ENCODE data around the gene IRAK1.

Gene IRAK1

GRCh38 chrX:154040307-154040756 is 20.6 kb upstream of the IRAK1 start:
- no peak for DNase-seq

- DNase-seq, result no peak
These were observed 19.9 kb upstream of the IRAK1 start for GRCh38 chrX:154039577-154039976.

GRCh38 chrX:154038656-154039055 is 19.0 kb upstream of the IRAK1 start:
- no peak for DNase-seq

GRCh38 chrX:154037754-154038153 is 18.1 kb upstream of the IRAK1 start:
- no peak for DNase-seq

DNA sequence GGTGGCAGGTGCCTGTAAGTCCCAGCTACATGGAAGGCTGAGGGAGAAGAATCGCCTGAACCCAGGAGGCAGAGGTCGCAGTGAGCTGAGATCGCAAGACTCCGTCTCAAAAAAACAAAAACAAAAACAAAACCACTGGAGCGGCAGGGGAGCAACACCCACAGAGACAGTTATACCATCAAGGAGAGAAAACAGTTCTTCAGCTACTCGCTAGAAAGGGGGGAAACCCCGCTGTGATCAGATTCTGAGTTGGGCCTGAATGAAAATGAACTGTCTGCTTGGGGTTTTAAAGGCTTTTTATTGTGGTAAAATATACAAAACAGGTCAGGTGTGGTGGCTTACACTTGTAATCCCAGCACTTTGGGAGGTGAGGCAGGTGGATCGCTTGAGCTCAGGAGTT is 16.8 kb upstream of the IRAK1 start:
- DNase-seq, result no peak

DNA sequence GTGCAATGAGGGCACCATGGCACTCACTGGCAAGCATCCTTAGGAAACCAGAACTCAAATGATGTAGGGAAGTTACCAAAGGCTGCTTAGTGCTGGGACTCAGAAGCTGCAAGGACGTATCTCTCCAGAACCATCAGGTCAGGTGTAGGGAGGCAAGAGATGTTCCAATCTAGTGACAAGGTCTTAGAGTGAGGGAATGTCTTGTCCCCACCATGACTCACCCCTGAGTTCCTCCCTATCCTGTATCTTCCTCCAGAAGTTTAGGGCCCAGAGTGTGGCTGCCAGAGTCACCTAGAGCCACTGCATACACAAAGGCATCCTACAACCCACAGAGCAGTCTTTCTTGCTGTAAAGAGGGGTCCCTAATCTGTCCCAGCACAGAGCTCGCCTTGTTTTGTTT is 14.1 kb upstream of the IRAK1 start:
- DNase-seq, result no peak

DNA sequence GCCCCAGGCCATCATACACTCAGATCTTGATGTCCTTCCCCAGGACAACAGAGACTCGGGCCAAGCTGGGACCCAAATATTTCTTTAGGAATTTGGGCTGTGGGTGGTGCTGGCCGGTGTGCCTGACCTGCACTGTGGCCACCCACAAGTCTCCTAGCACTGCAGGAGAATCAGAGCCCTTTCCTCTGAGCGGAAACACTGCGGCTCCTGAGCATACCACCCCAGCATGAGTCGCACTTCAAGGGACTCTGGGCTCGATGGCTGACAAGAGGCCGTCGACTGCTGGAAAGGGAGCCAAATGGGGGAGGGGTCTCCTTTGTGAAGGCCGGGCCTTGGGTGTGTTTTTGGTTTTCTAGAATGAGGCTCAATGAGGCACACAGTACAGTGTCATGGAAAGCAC is 13.0 kb upstream of the IRAK1 start:
- DNase-seq, result no peak

- DNase-seq, result no peak
These were observed 12.5 kb upstream of the IRAK1 start for GRCh38 chrX:154032160-154032559.

DNA sequence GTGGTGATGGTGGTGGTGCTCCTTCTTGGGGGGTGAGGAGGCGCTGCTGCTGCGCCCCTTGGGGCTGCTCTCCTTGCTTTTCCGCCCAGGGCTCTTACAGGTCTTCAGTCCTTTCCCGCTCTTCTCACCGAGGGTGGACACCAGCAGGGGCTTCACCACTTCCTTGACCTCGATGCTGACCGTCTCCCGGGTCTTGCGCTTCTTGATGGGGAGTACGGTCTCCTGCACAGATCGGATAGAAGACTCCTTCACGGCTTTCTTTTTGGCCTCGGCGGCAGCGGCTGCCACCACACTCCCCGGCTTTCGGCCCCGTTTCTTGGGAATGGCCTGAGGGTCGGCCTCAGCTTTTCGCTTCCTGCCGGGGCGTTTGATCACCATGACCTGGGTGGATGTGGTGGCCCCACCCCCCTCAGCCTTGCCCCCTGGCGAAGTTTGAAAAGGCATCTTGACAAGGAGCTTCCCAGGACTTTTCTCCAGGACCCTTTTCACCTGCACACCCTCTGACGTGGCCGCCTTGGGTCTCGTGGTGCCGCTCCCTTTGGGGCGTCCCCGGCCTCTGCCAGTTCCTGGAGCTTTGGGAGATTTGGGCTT is 11.1 kb upstream of the IRAK1 start:
- no peak for DNase-seq

DNA sequence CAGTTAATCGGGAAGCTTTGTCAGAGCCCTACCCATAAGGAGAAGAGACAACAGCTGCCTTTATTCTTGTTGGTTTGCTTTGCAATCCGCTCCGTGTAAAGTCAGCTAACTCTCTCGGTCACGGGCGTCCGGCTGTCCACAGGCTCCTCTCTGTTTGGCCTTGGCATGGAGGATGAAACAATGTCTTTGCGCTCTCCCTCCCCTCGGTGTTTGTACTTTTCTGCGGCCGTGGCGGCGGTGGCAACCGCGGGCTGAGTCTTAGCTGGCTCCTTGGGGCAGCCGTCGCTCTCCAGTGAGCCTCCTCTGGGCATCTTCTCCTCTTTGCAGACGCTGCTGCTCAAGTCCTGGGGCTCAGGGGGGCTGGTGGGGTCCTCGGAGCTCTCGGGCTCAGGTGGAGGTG is 10.6 kb upstream of the IRAK1 start:
- DNase-seq, result no peak

DNA sequence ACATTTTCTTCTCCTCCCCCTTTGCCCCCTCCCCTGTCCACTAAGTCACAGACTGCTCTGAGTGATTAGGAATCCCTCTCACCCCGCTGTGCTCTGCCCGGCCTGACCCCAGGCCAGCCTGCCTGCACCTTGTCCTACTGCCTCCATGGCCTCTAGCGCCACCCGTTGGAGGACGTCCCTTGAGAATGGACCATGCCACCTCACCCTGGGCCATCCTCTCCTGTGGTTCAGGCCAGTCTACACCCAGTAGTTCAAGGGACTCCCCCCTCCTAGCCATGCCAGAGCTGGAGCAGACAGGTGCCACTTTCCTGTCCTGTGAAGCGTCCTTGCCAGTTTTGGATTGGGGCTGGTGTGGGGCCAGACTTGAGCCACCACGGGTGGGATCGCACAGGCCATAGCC is 9.7 kb upstream of the IRAK1 start:
- DNase-seq, result no peak

DNA sequence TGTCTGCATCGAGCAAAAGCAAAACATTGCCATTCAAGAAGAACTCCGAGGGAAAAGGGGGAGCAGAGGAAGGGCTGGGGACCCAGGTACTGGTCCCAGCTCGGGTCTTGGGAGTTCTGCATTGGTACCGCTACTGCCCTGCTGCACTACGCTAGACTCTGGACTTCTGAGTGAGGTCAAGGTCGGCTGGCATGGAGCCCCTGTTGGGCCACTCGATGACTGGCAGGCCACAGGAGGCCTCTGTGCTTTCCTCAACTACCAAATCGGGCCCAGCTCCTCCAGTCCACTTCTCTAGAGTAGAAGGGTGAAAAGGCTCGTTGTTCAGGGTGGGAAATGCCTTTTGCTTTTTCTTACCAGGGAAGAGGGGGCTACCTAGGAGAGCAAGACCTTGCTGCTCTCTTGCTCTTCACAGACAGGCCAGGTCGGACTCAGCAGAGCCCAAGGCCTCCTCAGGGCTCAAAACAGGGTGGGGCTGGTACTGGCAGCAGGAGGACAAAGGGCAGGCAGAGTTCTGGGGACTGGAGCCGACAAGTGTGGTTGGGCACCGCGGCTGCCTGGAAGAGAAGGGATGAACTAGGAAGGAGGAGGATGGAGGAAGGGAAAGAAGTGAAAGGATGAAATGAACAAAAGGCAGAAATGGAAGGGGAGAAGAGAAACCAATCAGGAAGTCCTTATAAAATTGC is 8.9 kb upstream of the IRAK1 start:
- DNase-seq, result no peak

GRCh38 chrX:154027986-154028385 is 8.3 kb upstream of the IRAK1 start:
- DNase-seq, result no peak

DNA sequence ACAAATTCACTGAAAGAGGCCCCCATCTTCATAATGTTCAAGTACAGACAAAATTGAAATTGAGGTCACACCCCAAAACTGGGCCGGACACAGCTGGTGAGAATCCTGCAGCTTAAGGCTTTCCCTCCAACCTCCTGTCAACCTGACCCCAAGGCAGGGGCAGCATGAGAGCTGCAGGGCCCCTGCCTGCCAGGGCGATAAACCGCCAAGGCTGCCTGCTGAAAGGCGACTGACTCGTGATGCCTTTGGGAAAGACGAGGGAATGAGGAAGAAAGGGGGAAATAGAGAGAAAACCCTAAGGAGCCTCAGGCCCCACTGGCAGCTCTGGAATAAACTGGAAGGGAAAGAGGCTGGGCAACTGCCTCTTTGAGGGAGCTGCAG is 7.3 kb upstream of the IRAK1 start:
- no peak for DNase-seq

DNA sequence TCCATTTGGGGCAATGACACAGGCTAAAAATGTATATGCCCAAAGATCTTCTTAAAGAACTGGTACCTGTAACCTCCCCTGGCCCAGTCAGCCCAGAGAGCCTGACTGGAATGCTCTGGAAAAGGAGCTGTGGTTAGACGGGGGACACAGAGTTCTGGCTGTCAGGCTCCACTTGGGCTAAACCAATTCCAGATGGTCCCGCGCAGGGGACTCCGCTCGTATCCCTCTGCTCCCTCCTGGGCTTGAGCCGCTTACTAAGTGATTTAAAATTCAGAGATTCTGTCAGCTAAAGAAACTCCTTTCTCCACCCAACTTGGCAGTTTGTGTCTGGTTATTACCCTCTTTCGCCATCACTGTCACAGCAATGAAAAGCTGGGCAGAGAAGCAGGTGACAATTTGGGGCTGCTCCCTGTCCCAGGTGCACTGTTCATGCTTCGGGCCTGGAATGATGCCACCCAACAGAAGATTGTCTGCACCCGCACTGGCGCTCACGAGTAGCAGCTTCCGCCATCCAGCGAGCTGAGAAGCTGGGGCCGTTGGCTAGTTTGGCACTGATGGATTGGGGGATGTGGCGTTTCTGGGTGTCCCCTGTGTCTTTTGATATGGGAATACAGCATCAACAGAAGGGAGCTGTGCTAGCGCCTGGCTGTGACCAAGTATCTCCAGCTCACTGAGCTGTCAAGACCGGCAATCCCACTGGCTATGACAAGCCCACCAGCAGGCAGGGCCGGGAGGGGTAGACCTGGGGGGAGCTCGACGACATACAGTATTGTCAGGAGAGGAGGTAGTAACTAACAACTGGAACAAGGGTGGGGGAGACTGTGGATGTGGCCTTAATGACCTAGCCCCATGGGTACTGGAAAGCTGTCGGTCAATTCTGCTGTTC is 6.7 kb upstream of the IRAK1 start:
- DNase-seq, result no peak

DNA sequence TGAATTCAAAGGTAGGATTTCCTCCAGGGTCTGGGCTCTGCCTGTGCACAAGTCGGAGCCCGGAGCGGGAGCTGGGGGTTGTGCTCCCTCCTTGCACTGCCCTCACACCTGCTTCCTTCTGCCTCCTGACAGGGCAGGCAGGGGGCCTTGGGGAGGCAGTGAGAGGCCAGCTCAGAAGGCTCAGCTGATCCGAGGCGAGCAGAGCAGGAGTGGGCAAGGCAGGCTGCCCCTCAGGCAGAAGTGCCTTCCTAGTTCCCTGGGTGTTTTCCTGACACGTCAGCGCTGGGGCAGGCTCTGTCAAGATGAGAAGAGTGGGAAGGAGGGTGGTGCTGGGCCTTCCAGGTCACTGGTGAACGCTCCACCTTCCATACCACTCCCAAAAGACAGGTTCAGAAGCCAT is 5.5 kb upstream of the IRAK1 start:
- no peak for DNase-seq

GRCh38 chrX:154024271-154024670 is 4.6 kb upstream of the IRAK1 start:
- DNase-seq, result no peak

DNA sequence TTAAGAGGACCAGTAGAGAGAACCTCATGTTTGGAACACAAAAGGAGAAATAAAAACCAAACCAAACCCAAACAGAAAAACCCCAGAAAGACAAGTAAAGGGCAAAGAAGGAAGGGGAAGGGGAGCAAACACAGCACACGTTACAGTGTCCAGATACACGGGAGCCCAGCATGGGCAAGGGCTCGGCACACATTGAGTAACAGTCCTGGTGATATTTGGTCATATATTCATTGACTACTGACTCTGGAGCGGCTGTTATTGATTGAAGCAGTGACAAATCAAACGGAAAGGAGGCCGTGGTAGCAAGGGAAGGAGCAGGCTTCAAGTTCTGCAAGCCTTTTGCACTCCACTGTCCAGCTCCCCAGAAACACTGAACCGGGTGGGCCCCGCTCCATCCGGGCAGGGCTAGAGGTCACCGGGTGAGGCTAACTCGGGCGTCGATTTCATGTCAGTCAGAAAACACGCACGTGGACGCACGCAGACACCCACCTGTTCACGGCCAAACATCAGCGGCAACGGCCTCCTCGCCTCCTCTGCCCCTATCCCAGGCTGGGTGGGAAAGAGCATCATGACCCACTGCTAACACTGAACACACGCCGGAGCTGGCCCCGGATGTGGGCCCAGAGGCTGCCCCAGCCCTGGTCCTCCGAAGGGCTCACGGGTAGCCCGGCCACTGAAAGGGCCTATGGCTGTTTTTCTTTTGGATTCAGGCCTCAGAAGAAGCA is 3.7 kb upstream of the IRAK1 start:
- no peak for DNase-seq

DNA sequence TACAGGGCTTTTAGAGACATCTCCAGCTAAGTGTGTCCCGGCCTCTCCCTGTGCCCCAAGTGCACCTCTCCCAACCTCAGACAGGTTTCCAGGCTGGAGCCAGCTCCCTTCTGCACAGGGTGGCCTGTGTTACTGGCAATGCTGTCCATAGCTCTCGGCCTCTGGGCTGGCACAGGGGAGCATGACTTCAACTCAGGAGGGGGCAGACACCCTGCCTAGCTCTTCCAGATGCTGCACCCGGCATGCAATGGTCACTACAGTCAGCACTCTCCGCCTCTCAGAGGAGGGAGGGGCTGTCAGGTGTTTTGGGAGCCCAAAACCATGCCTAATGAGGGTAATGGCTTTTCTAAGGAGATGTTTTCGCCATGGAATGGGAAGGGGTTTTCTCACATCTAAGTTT is 2.4 kb upstream of the IRAK1 start:
- no peak for DNase-seq

- DNase-seq, result no peak
These were observed 1.5 kb upstream of the IRAK1 start for GRCh38 chrX:154021131-154021611.

GRCh38 chrX:154020536-154021115 is 924 bp upstream of the IRAK1 start:
- no peak for DNase-seq

DNA sequence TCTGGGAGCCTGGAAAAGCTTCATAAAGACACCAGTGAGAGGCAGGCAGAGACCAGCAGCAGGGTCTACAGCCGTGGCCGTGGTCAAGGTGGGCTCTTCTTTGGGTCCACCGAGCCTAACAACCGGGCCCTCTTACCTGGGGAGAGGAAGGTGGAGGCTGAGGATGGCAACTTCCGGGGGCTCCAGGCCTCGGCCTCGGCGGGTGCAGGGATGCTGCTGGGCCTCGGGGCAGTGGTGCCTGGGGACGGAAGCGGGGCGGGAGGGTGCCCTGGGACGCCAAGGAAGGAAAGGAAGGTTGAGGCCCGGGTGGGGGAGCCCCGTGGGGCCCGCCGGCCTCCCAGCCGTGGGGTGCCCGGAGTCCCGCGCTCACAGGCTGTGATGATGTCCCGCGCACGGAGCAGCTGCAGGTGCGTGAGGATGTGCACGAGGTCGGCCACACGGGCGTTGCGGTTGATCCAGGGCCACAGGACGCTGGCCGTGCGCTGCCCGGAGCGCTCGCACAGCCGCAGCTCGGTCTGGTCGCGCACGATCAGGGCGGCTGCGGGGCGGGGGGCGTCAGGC is 561 bp downstream of the IRAK1 start:
- no peak for DNase-seq
